Ascending aorta (tissue), 2 donors: ENCODE data around the gene YTHDC2. TPM values are rescaled to one million over a fixed set of nuclear protein-coding genes. Genes with fewer than 3 reads are reported as not detected.

Source experiments
- DNase-seq, 2 donors: peaks; one replicate each; pipeline ENCODE4 v3.0.0-alpha.2; 2019; ENCODE audit warnings: low spot score in 2 of 2
- H3K27ac ChIP-seq, 2 donors: fragments of 200-600 bp; sonication (generic); one replicate each; pipeline ENCODE4 v1.5.1; 2016 to 2017; ENCODE audit warnings: mild to moderate bottlenecking in 1 of 2
- H3K27me3 ChIP-seq: fragments of 200-600 bp; sonication (generic); one replicate; pipeline ENCODE4 v1.5.1; 2017
- H3K36me3 ChIP-seq, 2 donors: fragments of 200-600 bp; sonication (generic); one replicate each; pipeline ENCODE4 v1.5.1; 2016
- H3K4me1 ChIP-seq, 2 donors: fragments of 200-600 bp; sonication (generic); one replicate each; pipeline ENCODE4 v1.5.1; 2016 to 2017; ENCODE audit warnings: mild to moderate bottlenecking in 1 of 2
- H3K4me3 ChIP-seq, 2 donors: fragments of 200-600 bp; sonication (generic); one replicate each; pipeline ENCODE4 v1.5.1; 2016 to 2017; ENCODE audit warnings: mild to moderate bottlenecking in 1 of 2
- H3K9me3 ChIP-seq, 2 donors: fragments of 200-600 bp; sonication (generic); one replicate each; pipeline ENCODE4 v1.5.1; 2016
- intact Hi-C: fragments of 100-400 bp; cut with DNase I; formaldehyde crosslinking; loops from one replicate; pipeline ENCODE4 v1.15.1; 2023
- total RNA-seq: library from RNA; depleted of rRNA; stranded (reverse); fragments of >200 nt; gene quantifications from one replicate; pipeline ENCODE4 v1.1.0, GENCODE V29; 2016
- TF ChIP-seq, protein P1 (sequence below), 3 experiments: fragments of 200-600 bp in 2 of 3; fragments of 450-650 bp in 1 of 3; sonication (generic) in 2 of 3; IDR thresholded peaks; one replicate each; pipeline ENCODE4 v1.5.1; 2016 to 2019; ENCODE audit warnings: antibody characterized with exemption in 3 of 3, mild to moderate bottlenecking in 1 of 3, moderate library complexity in 1 of 3

YTHDC2 gene
- total RNA-seq, 1 donor from 2014 or later = 8.3 TPM

DNA sequence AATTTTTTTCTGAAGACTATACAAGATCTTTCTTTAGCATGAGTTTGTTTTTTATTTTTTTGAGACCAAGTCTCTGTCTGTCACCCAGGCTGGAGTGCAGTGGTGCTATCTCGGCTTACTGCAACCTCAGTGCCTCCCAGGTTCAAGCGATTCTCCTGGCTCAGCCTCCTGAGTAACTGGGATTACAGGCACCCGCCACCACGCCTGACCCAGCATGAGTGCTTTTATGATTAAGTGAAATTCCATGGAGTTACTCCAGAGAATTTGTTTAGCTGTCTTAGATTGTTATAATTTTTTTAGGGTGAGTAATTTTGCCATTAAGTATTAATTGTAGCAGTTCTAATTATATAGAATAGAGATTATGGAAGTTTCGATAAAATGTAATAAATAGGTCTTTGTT, 14.3 kb downstream of the YTHDC2 start:
- TF ChIP-seq, protein P1, sequence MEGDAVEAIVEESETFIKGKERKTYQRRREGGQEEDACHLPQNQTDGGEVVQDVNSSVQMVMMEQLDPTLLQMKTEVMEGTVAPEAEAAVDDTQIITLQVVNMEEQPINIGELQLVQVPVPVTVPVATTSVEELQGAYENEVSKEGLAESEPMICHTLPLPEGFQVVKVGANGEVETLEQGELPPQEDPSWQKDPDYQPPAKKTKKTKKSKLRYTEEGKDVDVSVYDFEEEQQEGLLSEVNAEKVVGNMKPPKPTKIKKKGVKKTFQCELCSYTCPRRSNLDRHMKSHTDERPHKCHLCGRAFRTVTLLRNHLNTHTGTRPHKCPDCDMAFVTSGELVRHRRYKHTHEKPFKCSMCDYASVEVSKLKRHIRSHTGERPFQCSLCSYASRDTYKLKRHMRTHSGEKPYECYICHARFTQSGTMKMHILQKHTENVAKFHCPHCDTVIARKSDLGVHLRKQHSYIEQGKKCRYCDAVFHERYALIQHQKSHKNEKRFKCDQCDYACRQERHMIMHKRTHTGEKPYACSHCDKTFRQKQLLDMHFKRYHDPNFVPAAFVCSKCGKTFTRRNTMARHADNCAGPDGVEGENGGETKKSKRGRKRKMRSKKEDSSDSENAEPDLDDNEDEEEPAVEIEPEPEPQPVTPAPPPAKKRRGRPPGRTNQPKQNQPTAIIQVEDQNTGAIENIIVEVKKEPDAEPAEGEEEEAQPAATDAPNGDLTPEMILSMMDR (IDR thresholded peaks at IDR 0.05) = no peak
- H3K9me3 ChIP-seq = peaks cover 0 to 7% of the 10 kb centered on the region in 2 donors
- no peak for DNase-seq
- H3K4me1 ChIP-seq = no peaks in the 10 kb centered on the region
- no peak overlapping the region for H3K27ac ChIP-seq
- peaks cover 0 to 15% of the 10 kb centered on the region in 2 donors for H3K36me3 ChIP-seq
- H3K4me3 ChIP-seq = no peak overlapping the region
- H3K27me3 ChIP-seq = no peaks in the 10 kb centered on the region
- intact Hi-C loops = no loop called here

DNA sequence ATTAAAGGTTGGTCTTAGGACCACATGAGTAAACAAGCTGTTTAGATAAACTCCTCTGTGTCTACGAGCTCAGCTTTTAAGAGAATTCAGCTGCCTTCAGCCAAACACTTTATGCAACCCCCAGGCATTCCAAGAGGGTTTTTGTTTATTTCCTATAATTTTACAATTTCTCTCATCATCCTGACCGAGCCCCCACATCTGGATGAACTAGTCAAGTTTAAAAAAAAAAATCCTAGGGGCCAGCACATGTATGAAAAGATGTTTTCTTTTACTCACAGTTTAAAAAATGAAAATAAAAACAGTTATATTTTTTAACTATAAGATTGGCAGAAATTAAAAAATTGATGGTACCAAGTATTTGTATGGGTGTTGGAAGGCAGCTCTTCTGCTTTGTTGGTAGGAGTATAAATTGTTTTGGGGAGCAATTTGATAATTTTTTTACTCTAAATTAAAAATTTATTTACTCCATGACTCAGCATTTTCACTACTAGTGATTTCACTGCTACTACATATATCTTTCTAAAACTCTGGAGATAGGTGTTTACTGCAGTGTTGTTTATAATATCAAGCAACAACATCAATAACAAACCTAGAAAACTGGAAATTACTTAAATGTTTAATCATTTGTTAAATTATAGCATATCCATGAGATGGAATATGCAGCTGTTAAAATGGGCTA, 18.1 kb downstream of the YTHDC2 start:
- Histone ChIP-seq H3K9me3 (peaks cover 0 to 7% of the 10 kb centered on the region in 2 donors), H3K27me3 (no peaks in the 10 kb centered on the region), H3K36me3 (peaks cover 10 to 40% of the 10 kb centered on the region in 2 donors), H3K4me1 (no peaks in the 10 kb centered on the region), H3K27ac (no peak overlapping the region), H3K4me3 (no peak overlapping the region)
- TF ChIP-seq, protein P1 (IDR thresholded peaks at IDR 0.05) = no peak
- DNase-seq = no peak
- intact Hi-C loops = no loop called here

DNA sequence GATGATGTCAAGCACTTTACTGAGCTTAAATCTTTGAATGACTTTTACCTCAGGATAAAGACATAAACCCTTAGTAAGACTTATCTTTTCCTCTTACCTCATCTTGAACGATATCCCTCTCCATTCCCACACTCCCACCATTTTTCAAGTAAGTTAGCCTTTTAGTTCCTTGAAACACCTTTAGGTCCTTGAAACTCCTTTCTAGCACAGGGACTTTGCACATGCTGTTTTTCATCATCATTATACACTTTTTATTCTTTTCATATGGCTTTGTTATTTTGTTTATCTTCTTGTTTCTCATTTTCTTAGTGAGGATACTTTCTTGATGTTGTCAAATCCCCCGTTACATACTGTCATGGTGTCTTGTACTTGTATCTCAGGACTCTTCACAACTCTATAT, 24.8 kb downstream of the YTHDC2 start:
- peaks cover 15 to 52% of the 10 kb centered on the region in 2 donors for H3K36me3 ChIP-seq
- TF ChIP-seq, protein P1 (IDR thresholded peaks at IDR 0.05) = no peak
- intact Hi-C loops = no loop called here
- no peak for DNase-seq
- H3K4me1 ChIP-seq = no peaks in the 10 kb centered on the region
- H3K9me3 ChIP-seq = no peaks in the 10 kb centered on the region
- no peaks in the 10 kb centered on the region for H3K27me3 ChIP-seq
- H3K27ac ChIP-seq = no peak overlapping the region
- H3K4me3 ChIP-seq = no peak overlapping the region

DNA sequence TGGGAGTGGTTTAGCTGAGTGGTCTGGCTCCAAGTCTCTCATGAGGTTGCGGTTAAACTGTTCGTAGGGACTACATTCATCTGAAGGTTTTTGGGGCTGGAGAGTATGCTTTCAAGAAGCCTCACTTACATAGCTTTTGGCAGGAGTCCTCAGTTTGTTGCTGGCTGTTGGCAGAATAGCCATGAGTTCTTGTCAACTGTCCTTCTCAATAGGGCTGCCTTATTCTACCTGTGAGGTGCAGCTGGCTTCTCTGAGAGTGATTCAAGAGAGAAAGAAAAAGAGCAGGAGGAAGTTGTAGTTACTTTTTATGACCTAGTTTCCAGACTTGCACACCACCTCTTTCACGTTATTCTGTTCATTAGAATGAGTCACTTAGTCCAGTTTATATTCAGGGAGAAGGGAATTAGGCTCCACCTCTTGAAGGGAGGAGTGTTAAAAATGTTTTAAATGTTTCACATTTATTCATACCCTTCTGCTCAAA, 33.2 kb downstream of the YTHDC2 start:
- intact Hi-C loops = no loop called here
- Histone ChIP-seq H3K4me1 (no peaks in the 10 kb centered on the region), H3K27me3 (no peaks in the 10 kb centered on the region), H3K4me3 (no peak overlapping the region), H3K27ac (peak overlapping the region in 1 of 2 donors; percentile 28), H3K36me3 (peaks cover 17 to 41% of the 10 kb centered on the region in 2 donors), H3K9me3 (no peaks in the 10 kb centered on the region)
- DNase-seq = no peak
- TF ChIP-seq, protein P1 (IDR thresholded peaks at IDR 0.05) = no peak

DNA sequence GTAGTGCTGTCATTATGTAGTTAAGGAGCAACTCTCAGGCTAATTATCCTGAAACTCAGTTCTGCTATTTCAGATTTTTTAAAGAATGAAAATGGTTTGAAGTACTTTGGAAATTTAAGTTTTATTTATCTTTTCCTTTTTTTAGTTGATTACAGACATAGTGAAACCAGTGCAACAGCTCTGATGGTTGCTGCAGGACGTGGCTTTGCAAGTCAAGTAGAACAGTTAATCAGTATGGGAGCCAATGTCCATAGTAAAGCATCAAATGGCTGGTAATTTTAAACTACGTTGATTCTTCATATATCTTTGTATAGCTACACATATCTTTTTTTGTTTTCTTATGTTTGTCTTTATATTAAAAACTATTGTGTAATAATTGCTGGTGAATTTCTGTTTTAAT, 34.9 kb downstream of the YTHDC2 start:
- TF ChIP-seq, protein P1 (IDR thresholded peaks at IDR 0.05) = no peak
- Histone ChIP-seq H3K4me1 (no peaks in the 10 kb centered on the region), H3K4me3 (no peak overlapping the region), H3K27me3 (no peaks in the 10 kb centered on the region), H3K9me3 (no peaks in the 10 kb centered on the region), H3K36me3 (peaks cover 22 to 42% of the 10 kb centered on the region in 2 donors), H3K27ac (no peak overlapping the region)
- intact Hi-C loops = no loop called here
- DNase-seq = no peak
